AG04450 (cell line): ENCODE data around the gene SIGLEC11. TPM values are rescaled to one million over a fixed set of nuclear protein-coding genes. Genes with fewer than 3 reads are reported as not detected.

Experiments used
- CTCF ChIA-PET: fragments of 300-600, 350-600 bp; formaldehyde crosslinking; extraction: SDS; loops from one replicate; lab custom pipeline; 2022; ENCODE audit warnings: antibody characterized with exemption, inconsistent platforms; lab: Charles Lee
- POLR2A ChIA-PET: fragments of 350-600 bp; formaldehyde crosslinking; extraction: SDS; loops from one replicate; lab custom pipeline; 2021; ENCODE audit warnings: antibody characterized with exemption, inconsistent platforms; lab: Yijun Ruan, JAX
- DNase-seq: peaks from one replicate; pipeline ENCODE4 v3.0.0-alpha.2; 2011; ENCODE audit warnings: low read depth, low spot score
- H3K27ac ChIP-seq: one replicate; pipeline ENCODE4 v1.5.1; 2012; ENCODE audit warnings: low read depth, low read length, control low read depth
- H3K27me3 ChIP-seq: one replicate; pipeline ENCODE4 v1.6.0; 2012; ENCODE audit warnings: low read length; ENCODE audit not compliant: control insufficient read depth, insufficient read depth
- H3K4me3 ChIP-seq: 2 replicates; pipeline ENCODE4 v1.5.1; 2011; ENCODE audit warnings: mild to moderate bottlenecking, low read depth, low read length, control low read depth
- H3K9me3 ChIP-seq: 2 replicates; pipeline ENCODE4 v1.5.1; 2012; ENCODE audit warnings: low read length; ENCODE audit not compliant: control insufficient read depth, insufficient read depth
- polyA plus RNA-seq: library from polyadenylated mRNA; depleted of rRNA; stranded (reverse); fragments of >200 nt; gene quantifications from 2 replicates; pipeline ENCODE4 v1.2.3, GENCODE V29; 2011
- TF ChIP-seq, protein P1 (sequence below): IDR thresholded peaks from 2 replicates; pipeline ENCODE4 v1.5.1; 2011; ENCODE audit warnings: low read depth, low read length, control low read depth, inconsistent platforms

The SIGLEC11 gene
- polyA plus RNA-seq, 1 experiment = not detected

DNA sequence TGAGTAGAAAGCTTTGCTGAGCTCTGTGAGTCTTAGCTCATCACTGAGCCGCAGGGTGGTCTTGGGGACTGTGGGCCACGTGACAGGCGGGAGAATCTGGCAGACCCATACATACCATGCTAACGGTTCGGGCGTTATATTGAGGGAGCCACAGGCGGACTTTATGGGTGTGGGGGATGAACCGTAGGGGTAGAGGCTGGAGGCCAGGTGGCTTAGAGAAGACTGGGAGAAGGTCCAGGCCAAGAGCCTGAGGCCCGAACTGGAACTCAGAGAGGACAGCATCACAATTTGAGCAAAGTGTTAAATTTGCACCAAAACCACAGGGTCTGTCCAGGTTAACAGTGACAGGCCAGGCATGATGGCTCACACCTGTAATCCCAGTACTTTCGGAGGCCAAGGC, 47.3 kb downstream of the SIGLEC11 start:
- no peaks in the 10 kb centered on the region for H3K27me3 ChIP-seq
- no peak overlapping the region for H3K27ac ChIP-seq
- TF ChIP-seq, protein P1, sequence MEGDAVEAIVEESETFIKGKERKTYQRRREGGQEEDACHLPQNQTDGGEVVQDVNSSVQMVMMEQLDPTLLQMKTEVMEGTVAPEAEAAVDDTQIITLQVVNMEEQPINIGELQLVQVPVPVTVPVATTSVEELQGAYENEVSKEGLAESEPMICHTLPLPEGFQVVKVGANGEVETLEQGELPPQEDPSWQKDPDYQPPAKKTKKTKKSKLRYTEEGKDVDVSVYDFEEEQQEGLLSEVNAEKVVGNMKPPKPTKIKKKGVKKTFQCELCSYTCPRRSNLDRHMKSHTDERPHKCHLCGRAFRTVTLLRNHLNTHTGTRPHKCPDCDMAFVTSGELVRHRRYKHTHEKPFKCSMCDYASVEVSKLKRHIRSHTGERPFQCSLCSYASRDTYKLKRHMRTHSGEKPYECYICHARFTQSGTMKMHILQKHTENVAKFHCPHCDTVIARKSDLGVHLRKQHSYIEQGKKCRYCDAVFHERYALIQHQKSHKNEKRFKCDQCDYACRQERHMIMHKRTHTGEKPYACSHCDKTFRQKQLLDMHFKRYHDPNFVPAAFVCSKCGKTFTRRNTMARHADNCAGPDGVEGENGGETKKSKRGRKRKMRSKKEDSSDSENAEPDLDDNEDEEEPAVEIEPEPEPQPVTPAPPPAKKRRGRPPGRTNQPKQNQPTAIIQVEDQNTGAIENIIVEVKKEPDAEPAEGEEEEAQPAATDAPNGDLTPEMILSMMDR = no peak
- DNase-seq = no peak
- CTCF ChIA-PET = no interaction called here
- no peak overlapping the region for H3K4me3 ChIP-seq
- POLR2A ChIA-PET = no interaction called here
- no peaks in the 10 kb centered on the region; the same call in 1 of the 2 replicates for H3K9me3 ChIP-seq

DNA sequence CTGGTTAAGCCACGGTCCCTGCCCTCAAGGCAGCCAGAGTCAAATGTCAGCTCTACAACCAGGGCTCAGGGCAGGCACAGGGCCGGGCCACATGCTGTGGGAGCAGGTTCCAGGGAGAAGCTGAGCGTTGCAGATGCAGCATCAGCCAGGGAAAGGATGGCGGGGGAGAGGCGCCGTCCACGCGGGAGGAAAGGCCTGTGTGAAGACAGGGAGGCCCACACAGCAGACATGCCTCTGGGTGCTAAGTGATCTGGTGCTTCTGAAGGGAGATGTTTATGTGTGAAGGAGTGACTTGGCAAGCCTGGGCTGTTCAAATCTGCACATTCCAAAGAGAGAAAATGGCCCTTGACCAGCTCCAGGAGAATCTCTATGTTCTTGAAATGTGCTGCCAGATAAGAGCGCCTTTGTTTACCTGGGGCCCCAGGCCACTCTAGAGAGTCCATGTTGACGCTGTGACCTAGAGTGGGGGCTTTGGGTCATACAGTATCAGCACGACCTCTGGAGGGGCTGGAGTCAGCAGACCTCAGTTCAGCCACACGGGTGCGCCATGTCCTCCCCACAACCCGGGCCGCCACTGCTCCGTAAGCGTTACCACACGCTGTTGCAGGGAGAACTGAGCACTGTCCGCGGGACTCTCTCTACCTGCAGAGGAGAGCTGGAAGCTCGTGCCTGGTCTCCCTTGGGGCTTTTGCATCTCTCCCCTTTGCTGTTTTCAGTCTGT, 47.8 kb downstream of the SIGLEC11 start:
- CTCF ChIA-PET = no interaction called here
- Histone ChIP-seq H3K9me3 (no peaks in the 10 kb centered on the region; the same call in 1 of the 2 replicates), H3K27ac (peak overlapping the region; percentile 31), H3K4me3 (no peak overlapping the region), H3K27me3 (no peaks in the 10 kb centered on the region)
- POLR2A ChIA-PET = no interaction called here
- no peak for DNase-seq
- TF ChIP-seq, protein P1 = peak; percentile 21; the same call in 1 of the 2 replicates

DNA sequence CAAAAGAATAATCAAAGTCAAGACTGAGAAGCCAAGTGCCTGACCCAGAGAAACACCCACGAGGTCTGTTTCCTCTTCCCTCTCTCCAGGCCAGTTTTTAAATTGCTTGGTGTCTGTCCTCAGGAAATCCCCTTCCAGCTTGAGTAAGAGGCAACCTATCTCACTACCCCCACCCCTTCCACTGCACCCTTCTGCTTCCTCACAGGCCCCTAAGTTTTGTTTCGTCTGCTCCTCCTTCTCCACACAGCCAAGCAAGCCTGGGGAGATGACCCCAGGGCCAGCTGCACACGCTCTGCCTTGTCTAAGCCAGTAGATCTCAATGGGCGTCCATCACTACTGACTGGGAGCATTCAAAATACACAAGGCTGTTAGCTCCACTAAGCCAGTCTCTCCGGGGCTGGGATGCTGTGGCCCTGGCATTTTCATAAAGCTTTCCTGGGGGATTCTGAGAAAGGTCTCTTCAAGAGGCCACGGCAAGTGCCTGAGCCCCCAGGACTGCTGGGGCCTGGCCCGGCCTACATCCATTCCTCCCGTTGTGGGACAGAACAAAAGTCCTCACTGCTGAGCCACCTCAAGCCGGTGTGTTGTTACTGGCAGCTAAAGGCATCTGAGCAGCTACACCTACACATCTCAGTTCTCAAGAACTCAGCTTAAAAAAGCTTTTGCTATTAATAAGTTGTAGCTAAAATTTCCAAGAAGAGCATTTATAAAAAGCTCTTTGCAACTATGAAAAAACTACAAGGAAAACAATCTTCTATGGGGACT, 49.4 kb downstream of the SIGLEC11 start:
- no peaks in the 10 kb centered on the region; the same call in 1 of the 2 replicates for H3K9me3 ChIP-seq
- no peak overlapping the region for H3K4me3 ChIP-seq
- H3K27me3 ChIP-seq = no peaks in the 10 kb centered on the region
- ChIA-PET POLR2A (interaction anchor here (0.9 kb wide), 1 partner anchor 34 kb away, joined by 3 read pairs; the partner anchor contains the start of genes AKT1S1 and TBC1D17), CTCF (no interaction called here)
- H3K27ac ChIP-seq = peak overlapping the region; percentile 52
- TF ChIP-seq, protein P1 = no peak
- DNase-seq = no peak

DNA sequence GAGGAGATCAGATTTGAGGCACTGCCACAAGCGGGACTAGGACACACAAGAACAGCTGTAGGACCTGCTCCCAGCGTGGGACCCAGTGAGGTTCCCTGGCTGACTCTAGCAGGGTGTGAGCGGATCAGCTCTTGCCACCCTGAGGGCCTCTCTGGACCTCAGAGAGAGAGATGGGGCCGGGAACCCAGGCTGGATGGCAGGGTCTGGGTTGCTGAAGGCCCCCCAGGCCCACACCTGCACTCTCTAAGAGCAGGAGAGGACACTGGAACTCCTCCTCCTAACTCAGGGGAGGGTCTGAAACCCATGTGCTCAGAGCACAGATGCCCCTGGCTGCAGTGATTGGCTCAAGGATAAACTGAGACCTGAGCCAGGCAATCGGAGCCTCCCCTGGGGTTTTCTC, 50.8 kb downstream of the SIGLEC11 start:
- H3K27me3 ChIP-seq = no peaks in the 10 kb centered on the region
- POLR2A ChIA-PET = no interaction called here
- H3K9me3 ChIP-seq = no peaks in the 10 kb centered on the region; the same call in 1 of the 2 replicates
- H3K4me3 ChIP-seq = no peak overlapping the region
- no peak for DNase-seq
- TF ChIP-seq, protein P1 = no peak
- CTCF ChIA-PET = no interaction called here
- H3K27ac ChIP-seq = no peak overlapping the region
